RWPE2 (cell line): Measurements from ENCODE around the gene ZNF521.

Experiments
- ATAC-seq: fragments of 200-7000 bp; cut with Tn5 transposase; 3 replicates; pipeline ENCODE4 v1.9.1; 2021; ENCODE audit warnings: low read depth
- DNase-seq: peaks from one replicate; pipeline ENCODE4 v3.0.0-alpha.2; 2020; ENCODE audit warnings: low spot score
- H3K27ac ChIP-seq: fragments of 450-650 bp; 2 replicates; pipeline ENCODE4 v1.5.1; 2017; ENCODE audit warnings: mild to moderate bottlenecking; ENCODE audit not compliant: poor library complexity, severe bottlenecking
- H3K27me3 ChIP-seq: fragments of 250-450 bp; sonication (Bioruptor Pico); 2 replicates; pipeline ENCODE4 v1.5.1; 2021; ENCODE audit warnings: mild to moderate bottlenecking, moderate library complexity; ENCODE audit not compliant: insufficient read depth, poor library complexity, severe bottlenecking
- H3K36me3 ChIP-seq: fragments of 250-450 bp; sonication (Bioruptor Pico); 2 replicates; pipeline ENCODE4 v1.5.1; 2020; ENCODE audit warnings: low read depth, mild to moderate bottlenecking, moderate library complexity
- H3K4me1 ChIP-seq: fragments of 250-450 bp; sonication (Bioruptor Pico); 2 replicates; pipeline ENCODE4 v1.5.1; 2021; ENCODE audit warnings: mild to moderate bottlenecking, moderate library complexity; ENCODE audit not compliant: insufficient read depth, poor library complexity, severe bottlenecking
- H3K4me3 ChIP-seq: fragments of 250-450 bp; sonication (Bioruptor Pico); 2 replicates; pipeline ENCODE4 v1.5.1; 2021; ENCODE audit warnings: mild to moderate bottlenecking, moderate library complexity; ENCODE audit not compliant: severe bottlenecking
- H3K9me3 ChIP-seq: fragments of 250-450 bp; sonication (Bioruptor Pico); 2 replicates; pipeline ENCODE4 v1.5.1; 2021; ENCODE audit warnings: mild to moderate bottlenecking, moderate library complexity; ENCODE audit not compliant: severe bottlenecking
- TF ChIP-seq, protein P1 (sequence below): fragments of 450-650 bp; IDR thresholded peaks from one replicate; pipeline ENCODE4 v1.5.1; 2017; ENCODE audit warnings: mild to moderate bottlenecking, moderate library complexity; ENCODE audit not compliant: poor library complexity, severe bottlenecking

ZNF521 gene

DNA sequence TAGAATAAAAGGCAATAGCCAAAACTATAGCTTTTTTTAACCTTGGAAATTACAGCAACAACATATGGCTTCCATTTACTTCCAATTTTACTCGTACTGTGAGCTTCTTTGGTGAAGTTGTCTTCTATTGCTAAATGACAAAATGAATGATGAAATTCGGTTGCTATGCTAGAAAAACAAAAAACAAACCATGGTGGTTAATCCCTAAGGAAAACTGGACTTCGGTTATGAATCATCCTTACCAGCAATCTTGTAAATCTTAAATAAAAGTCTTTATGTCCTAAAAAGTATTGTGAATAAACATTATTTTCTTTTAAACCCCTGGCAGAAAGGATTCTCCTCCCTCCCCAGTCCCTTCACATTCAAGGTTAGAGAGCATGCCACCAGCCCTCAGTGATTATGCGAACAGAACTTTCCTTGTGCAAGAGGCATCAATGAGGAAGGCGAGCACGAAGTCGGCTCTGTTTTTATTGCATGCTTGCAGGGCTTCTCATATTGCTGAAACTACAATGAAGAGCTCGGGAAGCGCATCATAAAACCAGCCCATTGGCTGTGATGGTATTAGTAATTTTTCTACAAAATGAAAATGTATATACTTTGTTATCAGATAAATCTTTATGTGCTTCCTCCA, 62.9 kb downstream of the ZNF521 start:
- no peaks in the 10 kb centered on the region for H3K4me1 ChIP-seq
- no peaks in the 10 kb centered on the region for H3K9me3 ChIP-seq
- no peak overlapping the region for H3K4me3 ChIP-seq
- H3K36me3 ChIP-seq = no peaks in the 10 kb centered on the region
- TF ChIP-seq, protein P1, sequence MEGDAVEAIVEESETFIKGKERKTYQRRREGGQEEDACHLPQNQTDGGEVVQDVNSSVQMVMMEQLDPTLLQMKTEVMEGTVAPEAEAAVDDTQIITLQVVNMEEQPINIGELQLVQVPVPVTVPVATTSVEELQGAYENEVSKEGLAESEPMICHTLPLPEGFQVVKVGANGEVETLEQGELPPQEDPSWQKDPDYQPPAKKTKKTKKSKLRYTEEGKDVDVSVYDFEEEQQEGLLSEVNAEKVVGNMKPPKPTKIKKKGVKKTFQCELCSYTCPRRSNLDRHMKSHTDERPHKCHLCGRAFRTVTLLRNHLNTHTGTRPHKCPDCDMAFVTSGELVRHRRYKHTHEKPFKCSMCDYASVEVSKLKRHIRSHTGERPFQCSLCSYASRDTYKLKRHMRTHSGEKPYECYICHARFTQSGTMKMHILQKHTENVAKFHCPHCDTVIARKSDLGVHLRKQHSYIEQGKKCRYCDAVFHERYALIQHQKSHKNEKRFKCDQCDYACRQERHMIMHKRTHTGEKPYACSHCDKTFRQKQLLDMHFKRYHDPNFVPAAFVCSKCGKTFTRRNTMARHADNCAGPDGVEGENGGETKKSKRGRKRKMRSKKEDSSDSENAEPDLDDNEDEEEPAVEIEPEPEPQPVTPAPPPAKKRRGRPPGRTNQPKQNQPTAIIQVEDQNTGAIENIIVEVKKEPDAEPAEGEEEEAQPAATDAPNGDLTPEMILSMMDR = no peak
- ATAC-seq = no peak
- no peak overlapping the region for H3K27ac ChIP-seq
- peaks cover 25% of the 10 kb centered on the region for H3K27me3 ChIP-seq
- no peak for DNase-seq

DNA sequence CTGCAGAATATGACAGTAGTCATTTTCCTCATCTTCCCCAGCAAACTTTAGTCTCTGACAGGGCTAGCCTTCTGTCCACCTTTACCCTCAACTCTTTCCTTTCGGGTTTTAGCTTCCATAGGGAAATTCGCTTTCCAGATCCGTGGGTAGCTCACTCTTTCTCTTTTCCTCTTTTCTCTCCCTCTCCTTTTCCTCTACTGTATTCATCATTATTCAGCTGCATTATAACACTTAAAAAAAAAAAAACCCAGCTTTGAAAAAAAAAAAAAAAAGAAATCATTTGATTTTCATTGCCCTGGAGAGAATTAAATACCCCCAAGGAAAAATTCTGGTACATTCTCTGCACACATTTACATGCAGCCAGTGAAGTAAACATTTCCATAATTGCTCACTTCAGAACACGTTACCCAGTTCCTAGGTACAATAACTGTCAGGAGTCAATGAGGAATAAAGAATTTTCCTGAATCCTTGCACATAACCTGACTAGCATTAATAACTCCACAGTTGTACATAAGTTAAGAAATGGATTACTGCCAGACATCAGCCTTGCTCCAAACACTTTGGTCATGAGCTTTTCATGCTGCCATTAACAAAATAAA, 63.5 kb downstream of the ZNF521 start:
- no peaks in the 10 kb centered on the region for H3K36me3 ChIP-seq
- no peak for ATAC-seq
- H3K27me3 ChIP-seq = peaks cover 26% of the 10 kb centered on the region
- DNase-seq = no peak
- H3K4me3 ChIP-seq = no peak overlapping the region
- TF ChIP-seq, protein P1 = no peak
- no peaks in the 10 kb centered on the region for H3K9me3 ChIP-seq
- H3K4me1 ChIP-seq = no peaks in the 10 kb centered on the region
- H3K27ac ChIP-seq = no peak overlapping the region

DNA sequence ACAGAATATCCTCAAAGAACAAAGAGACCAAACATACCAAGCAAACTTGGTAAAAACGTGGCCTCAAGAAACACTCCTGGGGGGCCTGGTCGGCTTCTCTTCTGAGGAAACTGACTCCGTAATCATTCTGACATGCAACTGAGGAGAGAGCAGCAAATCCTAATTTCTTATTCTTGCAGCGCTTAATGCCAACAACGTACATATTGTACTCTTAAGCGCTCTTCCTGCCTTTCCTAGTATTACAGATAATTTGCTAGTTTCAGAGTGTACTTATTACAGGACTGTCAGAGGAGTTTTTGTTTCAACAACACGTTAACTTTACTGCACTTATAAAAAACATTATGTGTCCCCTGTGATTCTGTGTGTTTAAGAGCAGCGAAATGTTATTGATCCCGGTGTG, 64.9 kb downstream of the ZNF521 start:
- no peaks in the 10 kb centered on the region for H3K4me1 ChIP-seq
- TF ChIP-seq, protein P1 = no peak

DNA sequence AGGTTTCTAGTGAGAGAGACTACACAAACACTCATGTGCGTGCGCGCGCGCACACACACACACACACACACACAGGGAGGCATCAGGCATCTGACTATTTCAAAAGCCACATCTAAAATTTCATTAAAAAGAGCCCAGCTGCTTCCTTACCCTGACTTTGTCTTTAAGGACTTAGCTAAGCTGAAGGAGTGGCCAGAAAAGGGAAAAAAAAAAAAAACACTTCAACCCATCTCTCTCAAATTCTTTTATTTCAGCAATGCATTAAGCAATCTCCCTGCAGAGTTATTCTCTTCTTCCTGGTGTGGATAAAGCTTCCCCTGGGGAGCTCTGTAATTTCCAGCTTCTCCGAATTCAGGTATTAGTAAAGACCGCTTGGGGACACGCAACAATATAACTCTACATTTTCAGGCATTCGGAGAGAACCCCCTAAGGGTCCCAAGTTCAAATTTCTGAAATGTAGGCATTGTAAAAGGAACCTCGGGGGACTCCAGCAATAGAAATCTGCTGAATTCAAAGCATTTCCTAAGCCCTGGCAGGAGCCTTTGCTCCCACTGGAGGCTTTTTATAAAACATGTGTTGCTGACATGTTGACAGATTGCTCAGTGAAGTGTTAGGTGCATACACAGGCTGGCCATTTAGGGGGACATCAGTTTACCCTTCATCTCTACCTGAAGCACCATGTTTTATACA, 67.0 kb downstream of the ZNF521 start:
- ATAC-seq (no peak), DNase-seq (no peak)
- Histone ChIP-seq H3K36me3 (no peaks in the 10 kb centered on the region), H3K4me3 (no peak overlapping the region), H3K27ac (no peak overlapping the region), H3K9me3 (no peaks in the 10 kb centered on the region), H3K27me3 (peaks cover 19% of the 10 kb centered on the region), H3K4me1 (no peaks in the 10 kb centered on the region)
- TF ChIP-seq, protein P1 = no peak

More for the DNA sequence above, 64.9 kb downstream of the ZNF521 start:
- no peak overlapping the region for H3K4me3 ChIP-seq
- H3K36me3 ChIP-seq = no peaks in the 10 kb centered on the region
- peaks cover 19% of the 10 kb centered on the region for H3K27me3 ChIP-seq
- H3K27ac ChIP-seq = no peak overlapping the region
- ATAC-seq = no peak
- DNase-seq = no peak
- no peaks in the 10 kb centered on the region for H3K9me3 ChIP-seq
